ENCODE measurements around the gene GARS1. TPM values are rescaled to one million over a fixed set of nuclear protein-coding genes. Genes with fewer than 3 reads are reported as not detected.

Gene GARS1
- total and polyA plus RNA-seq, 9 donors, result 35.0 to 253 (median 55.3) TPM

- H3K9me3 ChIP-seq, result no peaks in the 10 kb centered on the region
- TF ChIP-seq POLR2A (IDR thresholded peaks at IDR 0.05) (no peak), CTCF (IDR thresholded peaks at IDR 0.05) (no peak)
- no peaks in the 10 kb centered on the region for H3K36me3 ChIP-seq
- no peak overlapping the region for H3K4me3 ChIP-seq
- 89 to 92% (median 92%) methylated on average over 9 of the region's 9 CpGs for WGBS, 3 donors
- H3K27me3 ChIP-seq, result no peaks in the 10 kb centered on the region
- DNase-seq, result no peak
- no peak overlapping the region for H3K27ac ChIP-seq
- intact Hi-C loops (cut with DNase I), result no loop called here
- H3K4me1 ChIP-seq (ENCODE audit: insufficient read depth), result no peaks in the 10 kb centered on the region
Observed at GRCh38 chr7:30662431-30662939, 67.8 kb downstream of the GARS1 start.

GRCh38 chr7:30663414-30663813 is 68.7 kb downstream of the GARS1 start:
- no peaks in the 10 kb centered on the region for H3K4me1 ChIP-seq (ENCODE audit: insufficient read depth)
- intact Hi-C loops (cut with DNase I), result no loop called here
- H3K27me3 ChIP-seq, result no peaks in the 10 kb centered on the region
- no peak for TF ChIP-seq CTCF (IDR thresholded peaks at IDR 0.05)
- H3K4me3 ChIP-seq, result no peak overlapping the region
- no peak overlapping the region for H3K27ac ChIP-seq
- DNase-seq, result no peak
- no peaks in the 10 kb centered on the region for H3K9me3 ChIP-seq
- WGBS, 3 donors, result 62 to 72% (median 62%) methylated on average over 4 of the region's 4 CpGs
- H3K36me3 ChIP-seq, result no peaks in the 10 kb centered on the region

GRCh38 chr7:30664184-30664885 is 69.7 kb downstream of the GARS1 start:
- no peaks in the 10 kb centered on the region for H3K36me3 ChIP-seq
- DNase-seq, result no peak
- WGBS, 3 donors, result 74 to 97% (median 80%) methylated on average over 2 of the region's 2 CpGs
- H3K27ac ChIP-seq, result no peak overlapping the region
- intact Hi-C loops (cut with DNase I), result no loop called here
- H3K4me1 ChIP-seq (ENCODE audit: insufficient read depth), result no peaks in the 10 kb centered on the region
- no peaks in the 10 kb centered on the region for H3K9me3 ChIP-seq
- no peak overlapping the region for H3K4me3 ChIP-seq
- no peaks in the 10 kb centered on the region for H3K27me3 ChIP-seq
- TF ChIP-seq POLR2A (IDR thresholded peaks at IDR 0.05) (no peak), CTCF (IDR thresholded peaks at IDR 0.05) (no peak), EP300 (IDR thresholded peaks at IDR 0.05) (no peak)

- intact Hi-C loops (cut with DNase I), result no loop called here
- H3K27me3 ChIP-seq, result no peaks in the 10 kb centered on the region
- DNase-seq, result no peak
Observed at GRCh38 chr7:30665043-30665442, 70.4 kb downstream of the GARS1 start.

More at GRCh38 chr7:30665043-30665442, 70.4 kb downstream of the GARS1 start:
- Histone ChIP-seq H3K36me3 (no peaks in the 10 kb centered on the region), H3K27ac (no peak overlapping the region), H3K9me3 (no peaks in the 10 kb centered on the region), H3K4me1 (ENCODE audit: insufficient read depth) (no peaks in the 10 kb centered on the region), H3K4me3 (no peak overlapping the region)
- WGBS, 3 donors, result 56 to 67% (median 61%) methylated on average over 8 of the region's 8 CpGs
- TF ChIP-seq POLR2A (IDR thresholded peaks at IDR 0.05) (no peak), EP300 (IDR thresholded peaks at IDR 0.05) (no peak), CTCF (IDR thresholded peaks at IDR 0.05) (no peak)

Measured in ovary (tissue), 9 donors.